GM12801 (cell line): Measurements from ENCODE around the gene PANK3.

ENCODE experiments used
- TF ChIP-seq, protein P1 (sequence below): IDR thresholded peaks from one replicate; pipeline ENCODE4 v1.5.1; 2011; ENCODE audit warnings: control low read depth; ENCODE audit not compliant: insufficient read length; ENCODE audit errors: extremely low read depth

Gene PANK3

DNA sequence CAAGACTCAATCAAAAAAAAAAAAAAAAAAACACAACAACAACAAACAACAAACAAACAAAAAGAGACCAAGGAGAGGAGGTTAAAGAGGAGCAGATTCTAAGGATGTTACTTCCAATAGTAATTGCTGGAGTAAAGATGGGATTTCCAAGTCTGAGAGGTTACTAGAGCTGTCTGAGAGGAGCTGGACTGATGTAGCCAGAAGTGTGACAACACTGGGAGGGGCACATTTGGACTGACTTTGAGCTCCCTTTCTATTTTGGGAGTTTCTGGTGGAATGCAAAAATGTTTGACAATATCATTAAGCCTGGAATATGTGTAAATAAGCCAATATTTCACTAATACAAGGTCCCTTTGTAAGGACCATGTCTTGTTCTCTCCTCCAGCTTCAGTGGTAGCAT is 25.3 kb upstream of the PANK3 start:
- TF ChIP-seq, protein P1, sequence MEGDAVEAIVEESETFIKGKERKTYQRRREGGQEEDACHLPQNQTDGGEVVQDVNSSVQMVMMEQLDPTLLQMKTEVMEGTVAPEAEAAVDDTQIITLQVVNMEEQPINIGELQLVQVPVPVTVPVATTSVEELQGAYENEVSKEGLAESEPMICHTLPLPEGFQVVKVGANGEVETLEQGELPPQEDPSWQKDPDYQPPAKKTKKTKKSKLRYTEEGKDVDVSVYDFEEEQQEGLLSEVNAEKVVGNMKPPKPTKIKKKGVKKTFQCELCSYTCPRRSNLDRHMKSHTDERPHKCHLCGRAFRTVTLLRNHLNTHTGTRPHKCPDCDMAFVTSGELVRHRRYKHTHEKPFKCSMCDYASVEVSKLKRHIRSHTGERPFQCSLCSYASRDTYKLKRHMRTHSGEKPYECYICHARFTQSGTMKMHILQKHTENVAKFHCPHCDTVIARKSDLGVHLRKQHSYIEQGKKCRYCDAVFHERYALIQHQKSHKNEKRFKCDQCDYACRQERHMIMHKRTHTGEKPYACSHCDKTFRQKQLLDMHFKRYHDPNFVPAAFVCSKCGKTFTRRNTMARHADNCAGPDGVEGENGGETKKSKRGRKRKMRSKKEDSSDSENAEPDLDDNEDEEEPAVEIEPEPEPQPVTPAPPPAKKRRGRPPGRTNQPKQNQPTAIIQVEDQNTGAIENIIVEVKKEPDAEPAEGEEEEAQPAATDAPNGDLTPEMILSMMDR = no peak

DNA sequence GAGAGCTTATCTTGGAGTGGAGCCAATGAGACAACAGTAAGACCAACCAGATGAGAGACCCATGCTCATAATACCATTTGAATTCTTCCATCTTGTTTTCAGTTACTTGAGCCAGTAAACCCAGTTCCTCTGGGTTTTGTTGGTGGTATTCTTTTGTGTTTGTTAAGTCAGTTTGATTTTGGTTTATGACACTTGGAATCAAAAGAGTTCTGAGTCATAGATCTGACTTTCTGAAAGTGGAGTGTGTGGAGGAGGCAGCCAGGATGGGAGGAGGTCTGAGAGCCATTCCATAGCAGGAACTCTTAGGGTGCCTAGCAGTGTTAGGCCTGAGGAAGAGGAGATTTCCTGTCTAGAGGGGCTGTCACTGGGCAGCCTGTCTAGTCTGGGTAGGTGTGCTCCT is 24.6 kb upstream of the PANK3 start:
- TF ChIP-seq, protein P1 = no peak

DNA sequence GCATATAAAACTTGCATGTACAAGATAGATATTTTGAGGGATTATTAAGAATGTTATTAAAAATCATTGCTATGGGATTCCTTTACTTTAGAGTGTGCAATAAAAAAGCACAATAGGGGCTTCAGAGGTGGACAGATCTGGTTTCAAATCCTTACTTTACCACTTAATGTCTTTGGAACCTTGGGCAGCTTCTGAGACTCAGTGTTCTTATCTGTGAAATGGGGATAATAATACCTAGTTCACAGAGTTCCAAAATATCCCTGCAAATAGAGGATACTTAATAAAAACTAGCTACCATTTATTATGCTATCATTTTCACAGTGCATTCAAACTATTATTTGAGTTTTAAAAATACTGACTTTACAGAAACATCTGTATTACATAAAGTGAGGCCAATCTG is 23.3 kb upstream of the PANK3 start:
- TF ChIP-seq, protein P1 = no peak

DNA sequence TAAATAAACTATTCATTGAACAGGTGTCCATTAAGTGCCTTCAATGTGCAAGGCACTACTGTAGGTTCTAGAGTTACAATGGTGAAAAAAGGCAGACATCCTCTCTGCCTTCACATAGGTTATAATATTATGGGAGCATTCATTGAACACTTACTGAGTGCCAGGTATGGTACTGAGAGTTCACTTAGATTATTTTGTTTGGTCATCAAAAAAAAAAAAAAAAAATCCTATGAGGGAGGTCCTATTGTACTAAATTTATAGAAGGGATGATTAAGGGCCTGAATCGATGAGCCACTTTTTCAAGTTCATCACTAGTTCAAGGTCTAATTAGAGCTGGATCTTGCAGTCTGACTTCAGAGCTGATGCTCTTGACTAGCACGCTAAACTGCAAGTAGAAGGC is 22.8 kb upstream of the PANK3 start:
- TF ChIP-seq, protein P1 = no peak

DNA sequence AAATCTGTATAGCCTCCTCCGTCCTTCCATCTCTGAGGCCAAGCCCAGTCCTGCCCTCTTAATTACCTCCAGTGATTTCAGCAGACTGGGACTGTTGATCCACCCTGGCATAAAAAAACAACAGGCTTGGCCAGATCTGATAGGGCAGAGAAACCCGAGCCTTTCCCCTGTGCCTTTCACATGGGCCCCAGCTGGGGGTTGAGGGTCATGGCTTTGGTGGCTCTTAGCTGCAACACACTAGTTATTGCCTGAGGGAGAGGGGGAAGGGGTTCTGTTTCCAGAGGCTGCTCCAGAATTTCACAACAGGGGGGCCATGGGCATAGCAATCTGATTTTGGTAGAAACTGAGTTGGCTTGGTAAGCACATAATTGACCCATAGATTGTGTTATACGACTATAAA is 21.2 kb upstream of the PANK3 start:
- TF ChIP-seq, protein P1 = no peak

DNA sequence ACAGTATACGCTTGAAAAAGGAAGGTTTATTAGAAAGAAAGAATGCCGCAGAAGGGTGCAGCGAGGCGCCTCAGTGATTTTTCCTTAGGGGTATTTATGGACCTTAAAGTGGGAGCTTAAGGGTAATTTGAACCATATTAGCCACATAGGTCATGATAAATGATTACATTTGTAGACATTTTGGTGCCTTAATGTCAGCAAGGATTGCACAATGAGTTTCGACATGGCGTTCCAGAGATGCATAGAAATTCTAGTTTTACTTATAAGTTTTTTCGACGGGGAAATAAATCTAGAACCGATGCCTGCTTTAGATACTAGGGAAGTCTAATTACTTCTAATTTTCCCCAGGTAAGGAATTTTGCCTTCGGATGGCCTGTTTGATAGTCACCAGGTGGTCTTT is 20.7 kb upstream of the PANK3 start:
- TF ChIP-seq, protein P1 = no peak

DNA sequence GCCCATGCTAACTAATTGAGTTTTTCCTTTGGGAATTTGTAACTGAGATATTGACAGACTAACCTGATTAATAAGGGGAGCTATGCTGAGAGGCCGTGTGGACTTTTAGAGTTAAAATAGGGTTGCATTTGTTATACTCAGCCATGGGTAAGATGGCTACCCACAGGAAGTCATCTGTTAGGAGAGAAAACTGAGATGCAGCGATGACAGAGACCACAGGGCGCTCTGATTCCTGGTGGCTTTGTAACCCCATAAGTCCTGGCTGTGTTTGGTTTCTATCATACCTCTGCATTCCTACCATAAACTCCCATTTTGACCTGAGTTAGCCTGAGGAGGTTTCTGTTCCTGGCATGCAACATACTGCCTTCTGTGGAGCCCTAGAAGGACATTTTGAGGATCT is 19.5 kb upstream of the PANK3 start:
- TF ChIP-seq, protein P1 = no peak

DNA sequence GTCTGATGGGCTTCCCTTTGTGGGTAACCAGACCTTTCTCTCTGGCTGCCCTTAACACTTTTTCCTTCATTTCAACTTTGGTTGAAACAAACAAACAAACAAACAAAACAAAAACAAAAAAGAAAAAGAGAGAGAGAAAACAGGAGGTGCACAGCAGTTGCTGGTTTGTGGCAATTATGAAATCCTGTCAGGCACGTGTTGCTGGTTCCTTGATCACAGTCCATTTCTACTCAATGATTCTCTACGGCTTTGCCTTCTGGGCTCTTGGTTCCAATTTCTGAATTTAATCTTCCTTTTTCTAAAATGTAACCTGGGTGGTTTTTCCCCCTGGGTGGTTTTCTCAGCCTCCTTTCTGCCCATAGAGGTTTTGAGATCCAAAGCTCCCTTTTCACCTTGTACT is 17.8 kb upstream of the PANK3 start:
- TF ChIP-seq, protein P1 = no peak
